Skin epidermis (tissue), 12 donors: ENCODE measurements around the gene LRMDA.

Experiments used
- H3K27ac ChIP-seq, 21 experiments: fragments of 200-600 bp; sonication (generic) in 11 of 21; one replicate each; pipeline ENCODE4 v1.5.0; 2020; ENCODE audit warnings: mild to moderate bottlenecking in 3 of 21, inconsistent platforms in 2 of 21, moderate library complexity in 2 of 21
- H3K4me3 ChIP-seq, 7 experiments: fragments of 200-600 bp; sonication (generic) in 2 of 7; one replicate each; pipeline ENCODE4 v1.5.0; 2020; ENCODE audit warnings: inconsistent platforms in 2 of 7, mild to moderate bottlenecking in 2 of 7, moderate library complexity in 1 of 7

The LRMDA gene

DNA sequence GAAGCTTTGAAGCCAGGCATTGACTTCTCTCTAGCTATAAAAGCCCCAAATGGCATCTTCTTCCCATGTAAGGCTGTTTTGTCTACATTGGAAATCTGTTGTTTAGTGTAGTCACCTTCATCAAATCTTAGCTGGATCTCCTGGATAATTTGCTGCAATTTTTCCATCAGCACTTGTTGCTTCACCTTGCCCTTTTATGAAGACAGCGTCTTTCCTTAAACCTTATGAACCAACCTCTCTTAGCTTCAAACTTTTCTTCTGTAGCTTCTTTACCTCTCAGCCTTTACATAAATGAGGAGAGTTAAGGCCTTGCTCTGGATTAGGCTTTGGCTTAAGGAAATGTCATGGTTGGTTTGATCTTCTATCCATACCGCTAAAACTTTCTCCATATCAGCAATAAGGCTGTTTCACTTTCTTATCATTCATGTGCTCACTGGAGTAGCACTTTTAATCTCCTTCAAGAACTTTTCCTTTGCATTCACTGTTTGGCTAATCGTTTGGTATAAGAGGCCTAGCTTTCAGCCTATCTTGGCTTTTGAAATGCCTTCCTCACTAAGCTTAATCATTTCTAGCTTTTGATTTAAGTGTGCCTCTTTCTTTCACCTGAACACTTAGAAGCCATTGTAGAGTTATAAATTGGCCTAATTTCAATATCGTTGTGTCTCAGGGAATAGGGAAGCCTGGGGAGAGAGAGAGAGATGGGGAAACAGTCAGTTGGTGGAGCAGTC, 803.2 kb downstream of the LRMDA start:
- Histone ChIP-seq H3K27ac (no peak overlapping the region), H3K4me3 (no peak overlapping the region)

DNA sequence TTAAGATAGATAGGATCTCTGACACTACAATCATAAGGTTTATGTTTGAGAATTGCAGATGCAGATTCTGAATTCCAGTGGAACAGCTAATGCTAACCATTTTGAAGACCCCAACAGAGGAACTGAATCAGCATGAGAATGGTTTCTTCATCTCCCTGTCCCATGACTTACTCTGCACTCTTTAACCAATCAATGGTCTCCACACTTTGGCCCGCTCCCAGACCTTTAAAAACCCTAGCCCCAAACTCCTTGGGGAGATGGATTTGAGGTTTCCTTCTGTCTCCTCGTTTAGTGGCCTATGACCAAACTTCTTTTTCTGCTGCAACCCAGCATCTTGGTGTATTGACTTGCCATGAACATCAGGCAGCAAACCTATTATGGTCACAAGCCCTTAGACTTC, 804.9 kb downstream of the LRMDA start:
- H3K4me3 ChIP-seq, result no peak overlapping the region
- no peak overlapping the region for H3K27ac ChIP-seq

DNA sequence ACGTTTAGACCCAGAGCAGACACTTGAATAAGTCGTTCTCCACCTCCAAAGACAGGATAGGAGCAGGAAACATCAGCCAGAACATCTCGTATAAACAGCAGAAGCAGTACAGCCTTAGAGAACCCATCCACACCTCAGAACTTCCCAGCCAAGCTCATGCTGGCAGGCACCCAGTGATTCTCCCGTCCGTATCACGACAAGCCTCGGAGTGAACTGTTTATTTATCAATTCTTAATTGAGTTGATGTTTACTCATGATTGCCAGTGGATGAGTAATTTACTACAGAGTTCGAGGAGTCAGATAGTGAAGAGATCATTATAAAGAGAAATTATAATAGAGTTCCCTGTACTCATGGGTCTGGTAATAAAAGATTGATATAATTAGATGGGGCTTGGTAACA, 811.5 kb downstream of the LRMDA start:
- no peak overlapping the region for H3K27ac ChIP-seq
- no peak overlapping the region for H3K4me3 ChIP-seq

DNA sequence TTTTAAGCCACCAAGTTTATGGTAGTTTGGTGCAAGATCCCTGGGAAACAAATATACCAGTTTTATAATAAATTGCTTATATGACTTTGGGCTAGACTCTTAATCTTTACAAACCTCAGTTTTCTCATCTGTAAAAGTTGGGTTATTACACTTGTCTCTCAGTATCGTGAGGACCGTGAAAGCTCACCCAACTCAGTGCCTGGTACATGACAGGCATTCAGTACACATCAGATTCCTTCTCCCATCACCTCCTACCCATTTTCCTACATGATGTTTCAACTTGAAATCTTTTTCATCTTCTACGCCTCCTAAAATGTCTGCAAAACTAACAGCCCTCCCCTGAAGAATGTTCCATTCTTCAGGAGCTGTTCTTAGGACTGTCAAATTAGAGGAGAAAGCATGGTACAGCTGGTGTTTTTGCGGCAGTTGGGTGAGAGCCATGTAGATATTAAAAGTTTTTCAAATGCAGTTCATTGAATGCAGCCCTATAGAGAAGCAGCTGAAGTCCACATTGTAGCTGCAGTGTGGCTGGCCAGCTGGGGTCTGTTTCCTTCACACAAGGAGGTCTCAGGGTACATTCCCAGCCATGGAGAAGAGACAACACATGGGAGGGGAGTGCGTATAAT, 812.8 kb downstream of the LRMDA start:
- H3K27ac ChIP-seq, result no peak overlapping the region
- H3K4me3 ChIP-seq, result no peak overlapping the region

DNA sequence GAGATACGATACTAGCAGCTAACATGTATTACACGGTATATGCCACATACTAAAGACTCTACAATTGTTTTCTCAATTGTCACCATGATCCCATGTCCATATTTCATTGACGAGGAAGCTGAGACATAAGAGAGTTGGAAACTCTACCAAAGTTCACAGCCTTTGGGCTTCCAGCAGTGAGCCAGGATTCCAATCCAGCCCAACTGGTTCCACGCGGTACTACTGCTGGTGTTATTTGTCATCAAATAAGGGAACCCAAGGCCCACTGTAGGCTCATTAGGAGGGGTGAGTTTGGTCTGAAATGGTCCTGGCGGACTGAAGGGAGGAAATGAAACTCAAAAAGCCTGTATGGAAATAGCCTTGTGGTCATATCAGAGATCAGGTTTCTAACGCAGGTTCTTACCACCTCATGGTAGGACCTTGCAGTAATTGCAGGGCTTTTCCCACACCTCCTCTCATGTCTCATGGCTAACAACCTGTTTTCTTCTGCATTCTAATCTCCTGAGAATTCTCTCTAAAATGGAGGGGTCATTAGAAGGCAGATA, 814.6 kb downstream of the LRMDA start:
- no peak overlapping the region for H3K27ac ChIP-seq

DNA sequence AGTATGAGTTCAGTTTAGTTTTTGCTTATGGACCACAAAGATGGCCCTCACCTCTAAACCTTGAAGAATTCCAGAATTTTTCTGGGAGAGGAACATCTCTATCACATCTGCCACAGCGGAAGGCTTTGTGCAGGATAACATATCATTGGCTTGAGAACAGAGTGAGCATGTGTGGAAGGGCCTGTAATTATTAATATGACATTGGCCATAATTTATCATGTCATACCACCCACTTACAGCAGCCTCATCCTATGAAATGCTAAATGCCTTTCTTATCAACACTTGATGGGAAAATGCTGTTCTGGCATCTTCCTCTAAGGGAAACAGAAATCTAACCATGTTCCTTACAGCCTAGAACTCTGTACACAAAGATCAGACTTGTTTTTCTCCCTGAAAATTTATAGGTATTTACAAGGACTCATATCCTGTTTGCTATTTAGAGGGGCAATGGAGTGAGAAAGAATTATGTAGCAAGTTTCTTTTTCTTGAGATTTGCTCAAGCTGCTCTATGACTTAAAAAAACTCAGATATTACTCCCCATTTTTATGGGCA, 817.3 kb downstream of the LRMDA start:
- H3K27ac ChIP-seq, result no peak overlapping the region
- no peak overlapping the region for H3K4me3 ChIP-seq

More for the DNA sequence above, 814.6 kb downstream of the LRMDA start:
- no peak overlapping the region for H3K4me3 ChIP-seq

DNA sequence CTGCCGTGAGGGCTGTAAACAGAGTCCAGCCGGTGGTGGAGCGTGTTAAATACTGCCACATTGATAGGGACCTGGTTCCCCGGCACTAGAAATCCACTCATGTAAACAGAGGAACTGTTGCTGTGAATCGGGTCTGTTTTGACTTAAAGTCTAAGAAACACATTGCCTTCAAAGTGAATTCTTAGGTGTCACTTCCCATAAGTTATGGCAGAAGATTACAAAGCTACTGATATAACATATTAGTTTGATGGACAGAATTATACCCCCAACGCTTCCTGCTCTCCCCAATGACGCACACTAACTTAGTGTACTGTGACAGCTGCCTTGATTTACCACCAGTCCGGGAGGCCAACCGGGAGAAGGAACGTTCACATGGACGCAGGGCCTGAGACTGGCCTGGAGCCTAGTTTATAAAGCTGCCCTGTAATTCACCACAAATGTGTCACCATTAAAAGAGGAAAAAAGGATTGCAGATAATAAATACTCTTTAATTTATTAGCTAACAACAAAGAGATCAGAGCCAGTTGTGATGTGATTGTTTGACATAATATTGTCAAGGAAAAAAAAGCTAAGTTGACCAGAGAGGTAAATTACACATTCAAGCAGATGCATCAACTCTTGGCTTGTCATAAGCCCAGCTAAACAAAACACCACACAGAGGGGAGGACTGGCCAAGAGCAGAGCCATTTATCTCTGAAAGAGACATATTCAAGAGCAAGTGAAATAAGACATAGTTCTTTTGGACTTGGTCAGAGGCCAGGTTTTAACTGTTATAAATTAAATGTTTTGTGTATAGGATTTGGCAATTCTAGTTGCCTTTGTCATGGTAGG, 820.6 kb downstream of the LRMDA start:
- Histone ChIP-seq H3K27ac (no peak overlapping the region), H3K4me3 (no peak overlapping the region)

DNA sequence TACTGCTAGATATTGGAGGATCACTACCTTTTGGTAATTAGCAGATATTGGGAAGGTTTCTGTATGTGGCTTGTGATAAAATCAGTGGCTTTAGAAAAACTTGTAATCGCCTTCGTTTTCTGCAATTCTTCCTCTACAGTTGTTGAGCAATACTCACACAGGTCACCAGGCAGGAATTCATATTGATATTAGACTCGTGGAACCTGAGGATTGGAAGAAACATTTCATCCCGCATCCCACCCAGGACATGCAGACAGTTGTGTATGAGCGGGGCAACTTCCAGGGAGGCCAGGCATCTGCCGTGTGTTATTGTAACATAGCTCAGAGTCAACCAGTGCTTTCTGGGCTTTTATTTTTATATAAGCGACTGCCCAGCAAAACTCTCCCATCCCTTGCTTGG, 821.3 kb downstream of the LRMDA start:
- Histone ChIP-seq H3K27ac (no peak overlapping the region), H3K4me3 (no peak overlapping the region)

DNA sequence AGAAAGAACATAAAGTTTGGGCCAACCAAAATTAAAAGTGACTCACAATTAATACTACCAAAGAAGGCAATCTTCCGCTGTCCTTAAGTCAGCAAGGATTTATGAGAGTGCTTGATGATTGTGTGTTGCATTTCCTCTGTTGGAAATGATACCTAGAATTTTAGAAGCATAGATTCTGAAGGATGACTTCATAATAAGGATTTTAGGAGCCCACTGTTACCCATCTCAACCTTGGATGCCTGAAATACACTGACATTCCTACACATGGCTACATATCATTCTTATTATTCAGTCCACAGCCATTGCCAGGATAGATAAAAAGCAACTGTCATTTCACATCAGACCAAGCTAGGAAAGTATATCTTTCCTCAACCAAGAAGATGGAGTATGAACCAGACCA, 823.8 kb downstream of the LRMDA start:
- Histone ChIP-seq H3K27ac (no peak overlapping the region), H3K4me3 (no peak overlapping the region)

DNA sequence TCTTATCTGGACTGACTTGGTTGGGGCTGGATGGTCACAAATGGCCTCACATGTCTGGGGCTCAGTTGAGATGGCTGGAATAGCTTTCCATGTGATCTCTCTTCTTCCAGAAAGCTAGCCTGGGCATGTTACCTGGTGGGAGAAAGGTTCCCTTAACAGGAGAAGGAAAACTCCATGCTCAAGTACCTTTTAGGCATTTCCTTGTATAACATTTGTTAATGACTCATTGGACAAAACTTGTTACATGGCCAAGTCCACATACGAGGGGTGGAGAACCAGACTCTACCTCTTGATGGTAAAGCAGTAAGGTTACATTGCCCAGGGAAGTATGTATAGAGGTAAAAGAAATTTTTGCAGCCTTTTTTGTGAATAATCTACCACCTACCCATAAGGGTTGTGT, 826.4 kb downstream of the LRMDA start:
- Histone ChIP-seq H3K4me3 (no peak overlapping the region), H3K27ac (no peak overlapping the region)

DNA sequence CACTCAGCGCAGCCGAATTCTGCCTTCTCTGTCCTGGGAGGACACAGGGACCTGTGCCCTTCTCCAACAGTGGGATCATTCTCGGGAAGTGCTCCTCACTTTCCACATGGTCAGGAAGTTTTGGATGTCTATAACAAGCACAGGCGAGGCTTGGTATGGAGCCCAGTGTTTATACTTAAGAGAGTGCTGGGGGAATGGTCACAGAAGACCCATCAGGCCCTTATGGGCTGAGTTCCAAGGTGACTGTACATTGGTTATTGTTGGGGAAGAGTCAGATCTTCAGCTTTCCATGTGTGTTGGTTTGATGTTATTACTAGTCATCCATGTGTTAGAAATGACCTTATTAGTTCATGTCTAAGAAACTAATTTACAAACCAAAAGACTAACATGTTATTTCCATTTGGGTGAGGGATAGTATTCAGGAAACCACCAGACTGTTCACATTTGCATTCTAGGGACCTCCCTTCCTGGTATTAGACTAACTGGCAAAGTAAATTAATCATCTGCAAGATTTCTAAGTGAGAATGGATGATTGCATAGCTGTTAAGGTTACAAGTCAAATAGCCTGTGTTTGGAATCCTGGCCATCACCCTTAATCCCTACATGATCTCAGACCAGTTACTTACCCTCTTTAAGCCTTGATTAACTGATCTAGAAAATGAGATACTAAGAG, 834.2 kb downstream of the LRMDA start:
- Histone ChIP-seq H3K4me3 (no peak overlapping the region), H3K27ac (no peak overlapping the region)

DNA sequence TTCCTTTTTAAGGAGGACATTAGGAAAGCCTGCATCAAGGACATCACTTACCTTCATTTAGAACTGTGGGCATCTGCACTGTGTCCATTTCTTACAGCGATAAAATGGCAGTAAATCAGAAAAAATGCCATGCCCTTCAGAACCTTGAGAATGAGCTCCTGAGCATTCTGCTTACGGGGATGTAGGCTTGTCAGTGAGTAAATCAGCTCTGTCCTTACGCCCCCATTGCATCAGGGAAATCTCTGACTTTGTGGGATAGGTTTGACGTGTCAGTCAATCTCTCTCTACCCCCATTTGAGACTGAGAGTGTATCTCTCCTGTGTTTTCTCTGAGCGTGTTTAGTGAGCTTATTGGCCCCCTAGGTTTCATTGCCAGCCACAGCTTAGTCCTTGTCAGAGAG, 837.1 kb downstream of the LRMDA start:
- no peak overlapping the region for H3K4me3 ChIP-seq
- H3K27ac ChIP-seq, result no peak overlapping the region

DNA sequence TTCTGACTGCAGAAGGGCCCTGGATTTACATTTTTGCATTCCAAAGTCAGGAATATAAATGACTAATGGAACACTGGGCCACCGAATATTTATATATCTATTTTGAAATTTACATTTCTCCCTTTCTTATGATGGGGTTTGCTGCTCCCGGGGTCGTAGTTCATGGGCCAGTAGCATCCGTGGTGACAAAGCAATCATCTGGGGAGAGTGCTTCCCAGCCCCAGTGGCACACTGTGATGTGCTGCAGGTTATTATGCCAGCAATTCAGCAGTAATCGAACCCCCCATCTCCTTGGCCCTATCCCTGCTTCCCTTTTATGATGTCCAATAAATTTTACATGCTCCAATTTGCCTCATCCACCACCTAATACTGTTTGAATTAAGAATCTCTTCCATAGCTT, 837.5 kb downstream of the LRMDA start:
- no peak overlapping the region for H3K27ac ChIP-seq
- no peak overlapping the region for H3K4me3 ChIP-seq

DNA sequence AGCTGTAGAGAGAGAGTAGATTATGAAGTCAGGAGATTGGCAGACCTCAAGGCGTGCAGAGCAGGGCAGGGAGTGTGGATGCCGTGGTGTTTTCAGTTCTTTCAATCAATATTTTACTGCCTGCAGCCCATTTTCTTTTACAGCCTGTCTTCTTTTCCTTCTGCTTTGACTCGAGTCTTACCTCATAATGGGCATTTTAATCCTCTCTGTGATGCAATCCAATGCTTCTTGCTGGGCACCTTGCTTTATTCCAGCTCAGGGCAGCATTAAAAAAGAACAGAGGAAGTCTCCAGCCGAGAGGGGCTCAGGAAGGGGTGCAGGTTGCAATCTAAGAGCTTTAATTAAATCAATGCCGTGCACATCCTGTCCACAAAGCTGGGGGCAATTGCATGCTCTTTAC, 839.0 kb downstream of the LRMDA start:
- H3K4me3 ChIP-seq, result no peak overlapping the region
- H3K27ac ChIP-seq, result no peak overlapping the region

DNA sequence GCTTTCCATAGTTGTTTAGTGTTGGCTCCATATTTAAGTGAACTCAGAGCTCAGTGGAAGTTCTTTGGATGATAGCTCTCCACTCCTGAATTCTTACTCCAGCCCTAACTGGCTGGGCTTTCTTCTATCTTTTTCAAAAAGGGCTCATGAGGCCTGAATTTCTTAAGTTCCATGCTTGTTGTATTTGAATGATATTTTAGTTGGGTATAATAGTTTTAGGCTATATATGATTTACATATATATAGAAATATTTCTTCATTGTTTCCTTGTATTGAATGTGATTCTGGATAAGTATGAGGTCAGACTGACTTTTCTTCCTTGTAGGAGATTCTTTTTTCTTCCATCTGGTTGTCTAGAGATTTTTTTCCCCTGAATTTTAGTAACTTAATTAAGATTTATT, 843.5 kb downstream of the LRMDA start:
- Histone ChIP-seq H3K27ac (no peak overlapping the region), H3K4me3 (no peak overlapping the region)

DNA sequence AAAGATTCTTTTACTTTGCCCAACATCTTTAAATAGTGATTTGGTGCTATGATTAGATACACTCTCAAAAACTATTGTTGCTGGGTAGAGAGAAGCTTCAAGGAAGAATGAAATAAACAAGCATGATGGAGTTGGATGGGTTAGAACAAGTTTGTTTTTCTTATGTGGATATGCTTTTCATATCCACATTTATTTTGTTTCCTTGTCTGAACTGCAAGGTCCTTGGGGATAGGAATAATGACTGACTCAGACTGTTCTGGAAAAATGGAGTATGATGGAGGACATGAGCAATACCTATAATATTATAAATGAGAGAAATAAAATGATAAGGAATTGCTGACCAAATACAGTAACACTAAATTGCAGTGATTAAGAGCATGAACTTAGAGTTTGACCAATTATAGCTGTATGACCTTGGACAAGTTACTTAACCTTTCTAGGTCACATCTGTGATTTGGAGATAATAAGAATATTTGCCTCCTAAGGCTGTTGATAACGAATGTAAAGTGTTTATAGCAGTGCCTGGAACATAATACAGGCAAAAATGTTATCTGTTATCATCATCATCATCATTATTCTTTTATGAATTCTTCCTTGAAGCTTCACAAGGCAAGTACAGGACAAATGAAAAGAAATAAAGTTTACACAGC, 847.5 kb downstream of the LRMDA start:
- no peak overlapping the region for H3K4me3 ChIP-seq
- no peak overlapping the region for H3K27ac ChIP-seq

DNA sequence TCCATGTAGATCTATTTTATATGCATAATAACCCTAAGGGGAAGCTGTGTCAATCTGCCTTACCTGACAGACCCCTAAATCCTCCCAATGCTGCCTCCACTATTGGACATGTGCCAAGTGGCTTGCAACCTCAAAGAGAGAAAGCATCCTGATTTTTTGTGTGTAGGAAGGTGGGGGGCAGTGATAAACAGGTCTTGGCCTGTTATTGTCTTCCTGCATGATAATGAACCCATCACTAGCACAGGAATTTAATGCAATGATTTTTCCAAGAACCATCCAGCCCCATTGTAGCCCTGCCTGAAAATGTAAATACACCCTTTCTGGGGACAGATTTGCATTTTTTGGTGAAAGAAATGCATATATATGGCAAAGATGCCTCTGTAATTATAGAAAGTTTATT, 850.2 kb downstream of the LRMDA start:
- Histone ChIP-seq H3K4me3 (no peak overlapping the region), H3K27ac (no peak overlapping the region)

DNA sequence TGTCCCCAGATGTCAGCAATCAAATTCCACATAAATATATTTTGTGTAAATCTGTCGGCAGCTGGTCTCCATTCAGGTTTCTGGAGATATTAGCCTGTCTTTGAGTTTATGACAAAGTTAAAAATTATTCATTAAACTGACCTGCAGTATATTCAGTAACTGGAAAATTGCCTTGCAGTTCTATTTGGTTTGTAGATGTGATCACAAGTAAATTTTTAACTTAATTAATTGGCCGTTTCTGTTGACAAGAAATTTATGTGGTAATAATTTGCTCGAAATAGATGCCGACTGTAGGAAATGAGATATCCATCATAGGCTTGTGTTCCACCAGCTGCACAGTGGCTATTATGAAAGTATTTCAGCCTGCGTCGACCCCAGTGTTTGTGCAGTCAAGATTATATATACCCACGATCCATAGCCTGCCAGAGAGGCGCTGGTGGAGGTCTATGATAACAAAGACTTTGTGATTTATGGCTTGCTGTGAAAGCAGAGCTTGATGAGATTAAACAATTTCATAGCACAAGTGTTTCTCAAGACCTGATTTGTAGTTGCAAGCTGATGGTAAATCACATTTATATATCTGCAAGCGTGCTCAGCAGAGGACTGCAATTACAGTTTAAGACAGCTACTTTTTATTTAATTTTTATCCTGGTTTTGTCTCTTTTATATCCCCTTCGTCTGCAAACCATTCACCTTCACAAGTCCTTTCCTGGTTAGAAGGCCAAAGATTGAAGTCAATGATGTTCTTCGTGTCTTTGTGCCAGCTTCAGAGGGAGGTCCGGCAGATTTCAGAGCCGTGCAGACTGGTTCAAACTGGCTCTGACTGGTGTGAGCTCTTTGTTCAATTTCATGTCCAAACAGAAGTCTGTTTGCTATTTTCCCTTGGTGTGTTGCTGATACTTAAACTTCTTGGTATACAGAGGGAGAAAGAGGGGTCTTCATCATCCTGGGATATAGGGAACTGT, 850.9 kb downstream of the LRMDA start:
- Histone ChIP-seq H3K27ac (no peak overlapping the region), H3K4me3 (no peak overlapping the region)
